Measurements from ENCODE around the gene OR14I1. TPM values are rescaled to one million over a fixed set of nuclear protein-coding genes. Genes with fewer than 3 reads are reported as not detected.
A peak's percentile ranks its signal among the peaks of the same experiment; 100 is the strongest.

The OR14I1 gene
- total RNA-seq, 1 donor from 2014 or later, result not detected

DNA sequence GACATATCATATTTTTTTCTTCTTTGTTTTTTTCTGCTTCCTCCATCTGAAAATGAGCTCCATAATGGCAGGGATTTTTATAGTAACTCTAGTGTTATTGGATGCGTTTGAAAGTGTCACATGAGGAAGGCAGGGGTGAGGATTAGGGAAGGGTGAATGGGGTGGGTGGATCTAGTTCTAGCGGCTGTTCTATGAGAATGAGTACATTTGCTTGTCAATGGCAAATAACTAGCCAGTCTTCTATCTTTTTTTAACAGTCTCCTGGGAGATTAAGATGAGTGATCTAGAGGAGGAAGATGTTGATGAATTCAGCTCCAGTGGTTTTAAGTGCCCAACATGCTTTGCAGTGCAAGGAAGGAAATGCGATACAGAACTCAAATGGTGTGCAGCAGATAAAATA lies 5.8 kb downstream of the OR14I1 start:
- no peak overlapping the region for H3K4me3 ChIP-seq (ENCODE audit: low read depth, low read length)
- no peak for FAIRE-seq

DNA sequence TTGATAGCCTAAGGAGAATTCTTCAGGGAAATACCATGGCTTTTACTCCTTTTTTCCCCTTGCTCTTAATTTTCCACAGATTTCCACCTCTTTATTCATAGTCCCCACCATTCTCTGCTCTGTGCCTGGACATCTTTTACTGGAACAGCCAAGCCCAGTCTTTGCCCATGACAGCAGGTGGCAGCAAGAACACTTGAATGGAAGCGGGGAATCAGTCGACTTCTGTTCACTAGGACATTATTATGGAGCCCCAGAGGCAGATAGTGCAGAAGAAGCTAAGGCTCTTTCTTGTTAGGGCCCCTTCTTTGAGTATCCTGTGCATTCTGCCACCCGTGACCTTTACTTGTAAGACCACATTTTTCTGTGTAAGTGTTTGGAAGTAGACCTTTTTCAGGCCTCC lies 6.3 kb downstream of the OR14I1 start:
- no peaks in the 10 kb centered on the region for H3K27me3 ChIP-seq (ENCODE audit: control insufficient read depth, insufficient read depth, low read length)
- no peaks in the 10 kb centered on the region for H3K36me3 ChIP-seq (ENCODE audit: control insufficient read depth, insufficient read depth, low read length)
- H3K4me3 ChIP-seq (ENCODE audit: low read depth, low read length), result no peak overlapping the region
- TF ChIP-seq, protein P1, sequence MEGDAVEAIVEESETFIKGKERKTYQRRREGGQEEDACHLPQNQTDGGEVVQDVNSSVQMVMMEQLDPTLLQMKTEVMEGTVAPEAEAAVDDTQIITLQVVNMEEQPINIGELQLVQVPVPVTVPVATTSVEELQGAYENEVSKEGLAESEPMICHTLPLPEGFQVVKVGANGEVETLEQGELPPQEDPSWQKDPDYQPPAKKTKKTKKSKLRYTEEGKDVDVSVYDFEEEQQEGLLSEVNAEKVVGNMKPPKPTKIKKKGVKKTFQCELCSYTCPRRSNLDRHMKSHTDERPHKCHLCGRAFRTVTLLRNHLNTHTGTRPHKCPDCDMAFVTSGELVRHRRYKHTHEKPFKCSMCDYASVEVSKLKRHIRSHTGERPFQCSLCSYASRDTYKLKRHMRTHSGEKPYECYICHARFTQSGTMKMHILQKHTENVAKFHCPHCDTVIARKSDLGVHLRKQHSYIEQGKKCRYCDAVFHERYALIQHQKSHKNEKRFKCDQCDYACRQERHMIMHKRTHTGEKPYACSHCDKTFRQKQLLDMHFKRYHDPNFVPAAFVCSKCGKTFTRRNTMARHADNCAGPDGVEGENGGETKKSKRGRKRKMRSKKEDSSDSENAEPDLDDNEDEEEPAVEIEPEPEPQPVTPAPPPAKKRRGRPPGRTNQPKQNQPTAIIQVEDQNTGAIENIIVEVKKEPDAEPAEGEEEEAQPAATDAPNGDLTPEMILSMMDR (IDR thresholded peaks at IDR 0.05; ENCODE audit: insufficient read depth, low read length, severe bottlenecking), result no peak
- DNase-seq (ENCODE audit: low read depth) (no peak), FAIRE-seq (no peak)

More for the DNA sequence above, 5.8 kb downstream of the OR14I1 start:
- DNase-seq (ENCODE audit: low read depth), result no peak
- Histone ChIP-seq H3K36me3 (ENCODE audit: control insufficient read depth, insufficient read depth, low read length) (no peaks in the 10 kb centered on the region), H3K27me3 (ENCODE audit: control insufficient read depth, insufficient read depth, low read length) (no peaks in the 10 kb centered on the region)
- TF ChIP-seq, protein P1 (IDR thresholded peaks at IDR 0.05; ENCODE audit: insufficient read depth, low read length, severe bottlenecking), result no peak

DNA sequence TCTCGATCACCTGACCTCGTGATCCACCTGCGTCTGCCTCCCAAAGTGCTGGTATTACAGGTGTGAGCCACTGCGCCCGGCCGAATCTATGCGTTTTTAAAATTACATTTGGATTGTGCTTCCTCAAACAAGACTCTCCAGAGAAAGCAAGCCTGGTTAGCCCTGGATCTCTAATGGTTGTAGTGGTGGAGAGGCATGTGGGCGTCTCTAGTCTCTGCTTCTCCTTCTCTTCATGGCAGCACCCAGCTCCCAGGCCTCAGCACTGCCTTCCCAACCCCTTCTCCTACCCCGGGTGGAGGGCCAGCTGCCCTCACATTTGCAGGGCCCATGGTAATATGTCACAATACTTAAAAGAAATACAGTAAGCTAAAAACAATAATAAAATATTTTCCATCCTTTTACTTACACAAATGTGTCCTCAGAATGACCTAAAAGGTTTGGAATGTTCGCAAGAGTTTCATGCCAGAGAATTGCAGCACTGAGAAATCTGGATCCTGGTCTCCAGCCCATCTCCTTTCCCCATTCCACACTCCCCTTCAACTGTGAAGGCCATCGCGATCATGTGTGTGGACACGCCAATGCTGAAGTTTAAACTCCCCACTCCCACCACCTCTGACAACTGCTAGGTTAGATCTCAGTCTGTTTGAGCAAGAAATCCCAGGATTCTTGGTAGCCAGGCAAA lies 7.0 kb downstream of the OR14I1 start:
- TF ChIP-seq, protein P1 (IDR thresholded peaks at IDR 0.05; ENCODE audit: insufficient read depth, low read length, severe bottlenecking), result no peak
- Histone ChIP-seq H3K36me3 (ENCODE audit: control insufficient read depth, insufficient read depth, low read length) (no peaks in the 10 kb centered on the region), H3K27me3 (ENCODE audit: control insufficient read depth, insufficient read depth, low read length) (no peaks in the 10 kb centered on the region), H3K4me3 (ENCODE audit: low read depth, low read length) (no peak overlapping the region)
- DNase-seq (ENCODE audit: low read depth), result peak; percentile 3
- no peak for FAIRE-seq

DNA sequence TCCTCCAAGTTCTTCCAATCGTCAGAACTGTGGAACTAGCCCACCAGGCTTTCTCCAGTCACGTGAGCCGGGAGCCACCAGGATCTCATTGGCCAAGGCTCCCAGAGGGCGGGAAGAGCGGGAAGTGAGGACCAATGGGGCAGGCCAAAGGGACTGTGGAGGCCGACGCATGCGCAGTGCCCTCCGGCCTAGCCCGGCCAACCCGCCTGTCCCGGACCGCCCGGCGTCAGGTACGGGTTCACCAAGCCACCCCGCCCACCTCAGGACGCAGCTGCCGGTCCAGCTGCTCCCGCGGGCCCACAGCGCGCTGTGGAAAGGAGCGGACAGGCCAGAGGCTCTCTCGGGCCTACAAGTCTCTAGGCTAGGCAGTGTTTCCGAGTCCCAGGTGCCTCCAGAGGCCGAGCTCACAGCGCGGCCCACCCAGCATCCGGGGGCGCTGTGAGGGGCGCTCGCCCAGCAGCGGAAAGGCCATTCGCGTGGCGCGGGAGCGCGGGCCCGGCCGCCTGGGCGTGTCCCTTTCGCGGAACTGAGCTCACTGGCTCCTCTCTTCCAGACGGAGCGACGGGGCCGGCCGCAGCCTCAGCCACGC lies 10.9 kb downstream of the OR14I1 start:
- TF ChIP-seq, protein P1 (IDR thresholded peaks at IDR 0.05; ENCODE audit: insufficient read depth, low read length, severe bottlenecking), result no peak
- no peaks in the 10 kb centered on the region for H3K36me3 ChIP-seq (ENCODE audit: control insufficient read depth, insufficient read depth, low read length)
- DNase-seq (ENCODE audit: low read depth) (no peak), FAIRE-seq (no peak)
- H3K4me3 ChIP-seq (ENCODE audit: low read depth, low read length), result no peak overlapping the region
- no peaks in the 10 kb centered on the region for H3K27me3 ChIP-seq (ENCODE audit: control insufficient read depth, insufficient read depth, low read length)

DNA sequence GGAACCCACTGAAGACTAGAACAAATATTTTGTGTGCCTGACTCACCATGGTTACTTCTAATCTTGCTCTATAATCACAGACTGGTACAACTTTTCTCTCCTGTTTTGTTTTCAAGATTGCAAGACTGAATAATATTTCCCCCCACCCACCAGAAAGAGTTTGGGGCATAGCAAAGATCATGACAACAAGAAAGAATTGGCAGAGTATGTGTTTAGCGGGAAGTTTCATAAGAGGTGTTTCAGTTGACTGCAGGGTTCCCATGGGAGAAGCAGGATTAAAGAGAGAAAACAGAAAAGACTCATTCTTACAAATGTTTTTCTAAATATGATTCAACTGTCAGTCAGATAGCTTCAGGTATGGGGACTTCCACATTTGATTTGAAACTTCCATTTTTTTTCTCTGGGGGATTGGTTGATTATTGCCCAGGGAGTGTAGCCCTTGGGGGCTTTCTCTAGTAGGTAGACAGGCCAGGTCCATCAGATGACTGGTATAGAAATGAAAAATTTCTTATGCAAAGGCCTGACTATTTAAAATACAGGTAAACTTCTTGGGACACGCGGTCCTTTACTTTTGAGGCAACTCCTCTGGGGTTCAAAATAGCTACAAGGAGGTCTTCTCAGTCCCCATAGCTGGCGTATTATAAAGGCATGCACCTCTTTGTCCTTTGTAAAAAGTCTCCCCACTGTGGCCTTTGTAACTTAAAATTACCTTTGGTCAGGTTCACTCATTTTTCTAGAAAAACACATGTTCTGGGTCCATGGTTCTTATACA lies 13.9 kb downstream of the OR14I1 start:
- Histone ChIP-seq H3K4me3 (ENCODE audit: low read depth, low read length) (no peak overlapping the region), H3K27me3 (ENCODE audit: control insufficient read depth, insufficient read depth, low read length) (no peaks in the 10 kb centered on the region), H3K36me3 (ENCODE audit: control insufficient read depth, insufficient read depth, low read length) (no peaks in the 10 kb centered on the region)
- TF ChIP-seq, protein P1 (IDR thresholded peaks at IDR 0.05; ENCODE audit: insufficient read depth, low read length, severe bottlenecking), result no peak
- FAIRE-seq (no peak), DNase-seq (ENCODE audit: low read depth) (no peak)

All from bronchial epithelial cell (primary cell).